ENCODE results near the gene CYP51A1. TPM values are rescaled to one million over a fixed set of nuclear protein-coding genes. Genes with fewer than 3 reads are reported as not detected.

Gene CYP51A1
- polyA plus RNA-seq, 1 donor (not counting 4 experiments of a cell fraction or from before 2014, with no cell fraction given): 55.1 TPM

DNA sequence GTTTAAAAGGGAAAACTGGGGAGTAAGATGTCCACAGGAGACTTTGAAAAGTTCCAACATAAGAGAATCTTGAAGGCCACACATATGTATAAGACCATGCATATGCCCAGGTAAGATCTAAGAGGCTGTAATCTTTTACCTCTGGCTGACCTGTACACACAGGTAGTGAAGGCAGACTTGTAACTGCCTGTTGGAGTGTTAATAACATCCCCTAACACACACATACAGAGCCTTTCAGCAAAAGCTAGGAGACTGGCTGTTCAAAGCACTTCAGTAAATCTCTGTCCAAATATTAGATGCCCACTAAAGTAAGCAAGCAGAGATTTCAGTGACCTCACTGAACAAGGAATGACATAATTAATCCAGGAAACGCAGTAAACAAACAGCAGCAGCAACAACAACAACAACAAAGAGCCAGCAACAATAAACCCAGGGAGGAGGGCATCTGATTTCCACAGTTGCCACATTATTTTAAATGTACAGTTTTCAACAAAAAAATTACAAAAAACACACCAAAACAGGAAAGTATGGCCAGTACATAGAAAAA lies 15.0 kb downstream of the CYP51A1 start:
- Histone ChIP-seq H3K27me3 (ENCODE audit: control insufficient read depth, extremely low read depth, insufficient read depth, low read length) (no peaks in the 10 kb centered on the region), H3K79me2 (ENCODE audit: control insufficient read depth, insufficient read depth, low read length) (peaks cover 84% of the 10 kb centered on the region), H3K36me3 (ENCODE audit: control insufficient read depth in 2 of 2, extremely low read depth in 1 of 2, insufficient read depth in 2 of 2, low read length in 2 of 2) (peaks cover 17 to 23% of the 10 kb centered on the region in 2 experiments), H3K9me1 (ENCODE audit: control insufficient read depth, extremely low read depth, insufficient read depth, low read length) (no peaks in the 10 kb centered on the region), H3K4me3 (ENCODE audit: control insufficient read depth in 2 of 3, extremely low read depth in 1 of 3, insufficient read depth in 2 of 3, low read depth in 1 of 3, low read length in 3 of 3) (no peak overlapping the region), H3K9me3 (ENCODE audit: control insufficient read depth, low read depth, low read length) (no peaks in the 10 kb centered on the region), H3K4me1 (ENCODE audit: control insufficient read depth, extremely low read depth, insufficient read depth, low read length) (peaks cover 3% of the 10 kb centered on the region), H3K27ac (ENCODE audit: control insufficient read depth, insufficient read depth, low read length) (no peak overlapping the region), H3K9ac (ENCODE audit: control insufficient read depth, extremely low read depth, insufficient read depth, low read length) (no peak overlapping the region), H3K4me2 (ENCODE audit: control insufficient read depth, extremely low read depth, insufficient read depth, low read depth, low read length) (no peak overlapping the region), H2AFZ (ENCODE audit: control insufficient read depth, low read length) (no peak overlapping the region), H4K20me1 (ENCODE audit: control insufficient read depth, extremely low read depth, insufficient read depth, low read length) (peaks cover 11% of the 10 kb centered on the region)
- TF ChIP-seq, protein P1, sequence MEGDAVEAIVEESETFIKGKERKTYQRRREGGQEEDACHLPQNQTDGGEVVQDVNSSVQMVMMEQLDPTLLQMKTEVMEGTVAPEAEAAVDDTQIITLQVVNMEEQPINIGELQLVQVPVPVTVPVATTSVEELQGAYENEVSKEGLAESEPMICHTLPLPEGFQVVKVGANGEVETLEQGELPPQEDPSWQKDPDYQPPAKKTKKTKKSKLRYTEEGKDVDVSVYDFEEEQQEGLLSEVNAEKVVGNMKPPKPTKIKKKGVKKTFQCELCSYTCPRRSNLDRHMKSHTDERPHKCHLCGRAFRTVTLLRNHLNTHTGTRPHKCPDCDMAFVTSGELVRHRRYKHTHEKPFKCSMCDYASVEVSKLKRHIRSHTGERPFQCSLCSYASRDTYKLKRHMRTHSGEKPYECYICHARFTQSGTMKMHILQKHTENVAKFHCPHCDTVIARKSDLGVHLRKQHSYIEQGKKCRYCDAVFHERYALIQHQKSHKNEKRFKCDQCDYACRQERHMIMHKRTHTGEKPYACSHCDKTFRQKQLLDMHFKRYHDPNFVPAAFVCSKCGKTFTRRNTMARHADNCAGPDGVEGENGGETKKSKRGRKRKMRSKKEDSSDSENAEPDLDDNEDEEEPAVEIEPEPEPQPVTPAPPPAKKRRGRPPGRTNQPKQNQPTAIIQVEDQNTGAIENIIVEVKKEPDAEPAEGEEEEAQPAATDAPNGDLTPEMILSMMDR (optimal IDR thresholded peaks at IDR 0.05 in 1 of 3, IDR thresholded peaks at IDR 0.05 in 1 of 3, conservative IDR thresholded peaks at IDR 0.05 in 1 of 3; ENCODE audit: extremely low read depth in 1 of 3, insufficient read depth in 2 of 3, low read length in 3 of 3): no peak
- TF ChIP-seq EZH2 (IDR thresholded peaks at IDR 0.05; ENCODE audit: low read length): no peak
- FAIRE-seq (no peak), DNase-seq (ENCODE audit: low read depth, low spot score) (no peak)
- dilution Hi-C loops (cut with MboI; ENCODE audit: extremely low pct_ligation_motif_present, low sequenced_read_pairs): no loop called here

DNA sequence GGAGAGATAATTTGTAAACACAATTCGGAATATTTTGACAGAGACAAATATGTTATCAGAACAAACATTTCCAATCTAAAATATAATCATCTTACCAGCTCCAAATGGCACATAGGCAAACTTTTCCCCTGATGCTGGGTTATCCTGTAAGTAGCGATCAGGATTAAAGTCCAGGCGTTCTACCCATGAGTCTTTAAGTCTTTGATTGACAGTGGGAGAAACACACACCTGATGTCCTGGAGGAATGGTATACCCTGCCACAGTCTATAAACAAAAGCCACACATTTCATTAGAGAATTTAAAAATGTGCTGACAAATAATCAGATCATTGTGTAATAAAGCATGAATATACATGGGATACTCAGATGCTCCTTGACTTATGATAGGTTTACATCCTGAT lies 17.3 kb downstream of the CYP51A1 start:
- TF ChIP-seq EZH2 (IDR thresholded peaks at IDR 0.05; ENCODE audit: low read length): no peak
- TF ChIP-seq, protein P1 (optimal IDR thresholded peaks at IDR 0.05 in 1 of 3, IDR thresholded peaks at IDR 0.05 in 1 of 3, conservative IDR thresholded peaks at IDR 0.05 in 1 of 3; ENCODE audit: extremely low read depth in 1 of 3, insufficient read depth in 2 of 3, low read length in 3 of 3): no peak
- dilution Hi-C loops (cut with MboI; ENCODE audit: extremely low pct_ligation_motif_present, low sequenced_read_pairs): no loop called here

More for the DNA sequence above, 17.3 kb downstream of the CYP51A1 start:
- Histone ChIP-seq H3K9ac (ENCODE audit: control insufficient read depth, extremely low read depth, insufficient read depth, low read length) (no peak overlapping the region), H3K9me3 (ENCODE audit: control insufficient read depth, low read depth, low read length) (no peaks in the 10 kb centered on the region), H3K36me3 (ENCODE audit: control insufficient read depth in 2 of 2, extremely low read depth in 1 of 2, insufficient read depth in 2 of 2, low read length in 2 of 2) (peaks cover 11 to 13% of the 10 kb centered on the region in 2 experiments), H3K9me1 (ENCODE audit: control insufficient read depth, extremely low read depth, insufficient read depth, low read length) (no peaks in the 10 kb centered on the region), H2AFZ (ENCODE audit: control insufficient read depth, low read length) (no peak overlapping the region), H3K79me2 (ENCODE audit: control insufficient read depth, insufficient read depth, low read length) (peaks cover 62% of the 10 kb centered on the region), H4K20me1 (ENCODE audit: control insufficient read depth, extremely low read depth, insufficient read depth, low read length) (peaks cover 11% of the 10 kb centered on the region), H3K27me3 (ENCODE audit: control insufficient read depth, extremely low read depth, insufficient read depth, low read length) (no peaks in the 10 kb centered on the region), H3K4me3 (ENCODE audit: control insufficient read depth in 2 of 3, extremely low read depth in 1 of 3, insufficient read depth in 2 of 3, low read depth in 1 of 3, low read length in 3 of 3) (no peak overlapping the region), H3K4me1 (ENCODE audit: control insufficient read depth, extremely low read depth, insufficient read depth, low read length) (peaks cover 3% of the 10 kb centered on the region), H3K4me2 (ENCODE audit: control insufficient read depth, extremely low read depth, insufficient read depth, low read depth, low read length) (no peak overlapping the region), H3K27ac (ENCODE audit: control insufficient read depth, insufficient read depth, low read length) (no peak overlapping the region)
- FAIRE-seq: no peak
- DNase-seq (ENCODE audit: low read depth, low spot score): no peak

Data from keratinocyte (primary cell).